Cardiac fibroblast (primary cell): ENCODE measurements around the gene CTU1.

Source experiments
- DNase-seq, 2 donors: peaks; one replicate each; pipeline versions ENCODE4 v3.0.0 to v3.0.0-alpha.2; 2010; ENCODE audit warnings: low read depth in 2 of 2
- H3K4me3 ChIP-seq, 2 donors: replicated peaks in 1 of 2; 1 replicate in 1 of 2; 2 replicates in 1 of 2; pipeline ENCODE4 v1.5.1; 2011; ENCODE audit warnings: low read depth in 2 of 2, low read length in 2 of 2, mild to moderate bottlenecking in 2 of 2, moderate library complexity in 1 of 2
- CTCF ChIP-seq: IDR thresholded peaks from one replicate; pipeline ENCODE4 v1.5.1; 2011; ENCODE audit warnings: low read depth, mild to moderate bottlenecking, low read length, inconsistent platforms

Gene CTU1

GRCh38 chr19:51093510-51094345 is 14.5 kb downstream of the CTU1 start:
- peak in 1 of 2 donors; percentile 22 for DNase-seq
- no peak overlapping the region for H3K4me3 ChIP-seq
- no peak for TF ChIP-seq CTCF

- H3K4me3 ChIP-seq: no peak overlapping the region
- no peak for TF ChIP-seq CTCF
- DNase-seq: no peak
Measured at GRCh38 chr19:51093101-51093500, 15.1 kb downstream of the CTU1 start.

- no peak for DNase-seq
- TF ChIP-seq CTCF: no peak
- H3K4me3 ChIP-seq: no peak overlapping the region
Measured at GRCh38 chr19:51091895-51092873, 16.0 kb downstream of the CTU1 start.

- TF ChIP-seq CTCF: no peak
- DNase-seq: peak in 1 of 2 donors; percentile 9
- no peak overlapping the region for H3K4me3 ChIP-seq
Measured at GRCh38 chr19:51091126-51091525, 17.1 kb downstream of the CTU1 start.

- no peak for DNase-seq
- no peak for TF ChIP-seq CTCF
- H3K4me3 ChIP-seq: no peak overlapping the region
Measured at GRCh38 chr19:51090471-51090870, 17.7 kb downstream of the CTU1 start.

GRCh38 chr19:51089786-51090185 is 18.4 kb downstream of the CTU1 start:
- no peak for DNase-seq

More at GRCh38 chr19:51089786-51090185, 18.4 kb downstream of the CTU1 start:
- TF ChIP-seq CTCF: no peak
- H3K4me3 ChIP-seq: no peak overlapping the region
